SK-N-SH treated with all-trans-retinoic acid at 6 μM for 48 hours (cell line): ENCODE data around the gene FLVCR1.

Experiments
- ARNTL ChIP-seq: fragments of 450-650 bp; formaldehyde crosslinking; IDR thresholded peaks from 2 replicates; pipeline ENCODE4 v1.5.0; 2020; ENCODE audit warnings: low read depth, mild to moderate bottlenecking, moderate library complexity, borderline replicate concordance
- POU6F1 ChIP-seq: fragments of 250-450 bp; sonication (Bioruptor Pico); IDR thresholded peaks from 2 replicates; pipeline ENCODE4 v1.8.0; 2021; ENCODE audit warnings: low read depth, mild to moderate bottlenecking, moderate library complexity, borderline replicate concordance
- TSHZ2 ChIP-seq: fragments of 250-450 bp; sonication (Bioruptor Pico); IDR thresholded peaks from 2 replicates; pipeline ENCODE4 v1.5.0; 2020; ENCODE audit warnings: mild to moderate bottlenecking, moderate library complexity
- ZFP30 ChIP-seq: fragments of 450-650 bp; formaldehyde crosslinking; IDR thresholded peaks from 2 replicates; pipeline ENCODE4 v1.5.0; 2022; ENCODE audit warnings: mild to moderate bottlenecking, moderate library complexity
- ZNF70 ChIP-seq: fragments of 450-650 bp; formaldehyde crosslinking; IDR thresholded peaks from 2 replicates; pipeline ENCODE4 v1.5.0; 2020; ENCODE audit warnings: mild to moderate bottlenecking, moderate library complexity
- ZNF8 ChIP-seq: fragments of 450-650 bp; formaldehyde crosslinking; IDR thresholded peaks from 2 replicates; pipeline ENCODE4 v1.5.0; 2020; ENCODE audit warnings: mild to moderate bottlenecking, moderate library complexity

- no peak for TF ChIP-seq ZNF70 (CRISPR knock-in tag)
- no peak for TF ChIP-seq ARNTL (CRISPR knock-in tag)
- TF ChIP-seq ZNF8 (CRISPR knock-in tag): no peak
- TF ChIP-seq ZFP30 (CRISPR knock-in tag): no peak
- TF ChIP-seq POU6F1 (CRISPR knock-in tag): no peak
- TF ChIP-seq TSHZ2 (CRISPR knock-in tag): no peak
Measured at GRCh38 chr1:212917134-212917485, 59.0 kb downstream of the FLVCR1 start.
